IPS-15b (cell line): ENCODE measurements around the gene MEG3.
"Not testable (repeated sequence)": the region's sequence is repeated elsewhere in the genome, so short reads cannot be mapped to it uniquely, and the experiment has no call there.

ENCODE experiments used
- H3K27me3 ChIP-seq: one replicate; pipeline ENCODE4 v1.6.1; 2013; ENCODE audit warnings: low read length; ENCODE audit not compliant: control insufficient read depth, insufficient read depth
- H3K36me3 ChIP-seq: one replicate; pipeline ENCODE4 v1.6.1; 2013; ENCODE audit warnings: low read length; ENCODE audit not compliant: control insufficient read depth, insufficient read depth
- H3K4me1 ChIP-seq: one replicate; pipeline ENCODE4 v1.6.1; 2013; ENCODE audit warnings: mild to moderate bottlenecking, low read length; ENCODE audit not compliant: control insufficient read depth, insufficient read depth
- H3K4me3 ChIP-seq: one replicate; pipeline ENCODE4 v1.5.1; 2013; ENCODE audit warnings: low read depth, low read length
- H3K9ac ChIP-seq: one replicate; pipeline ENCODE4 v1.6.1; 2013; ENCODE audit warnings: low read depth, mild to moderate bottlenecking, low read length
- H3K9me3 ChIP-seq: one replicate; pipeline ENCODE4 v1.6.1; 2013; ENCODE audit warnings: mild to moderate bottlenecking, low read length; ENCODE audit not compliant: control insufficient read depth, insufficient read depth

MEG3 gene

DNA sequence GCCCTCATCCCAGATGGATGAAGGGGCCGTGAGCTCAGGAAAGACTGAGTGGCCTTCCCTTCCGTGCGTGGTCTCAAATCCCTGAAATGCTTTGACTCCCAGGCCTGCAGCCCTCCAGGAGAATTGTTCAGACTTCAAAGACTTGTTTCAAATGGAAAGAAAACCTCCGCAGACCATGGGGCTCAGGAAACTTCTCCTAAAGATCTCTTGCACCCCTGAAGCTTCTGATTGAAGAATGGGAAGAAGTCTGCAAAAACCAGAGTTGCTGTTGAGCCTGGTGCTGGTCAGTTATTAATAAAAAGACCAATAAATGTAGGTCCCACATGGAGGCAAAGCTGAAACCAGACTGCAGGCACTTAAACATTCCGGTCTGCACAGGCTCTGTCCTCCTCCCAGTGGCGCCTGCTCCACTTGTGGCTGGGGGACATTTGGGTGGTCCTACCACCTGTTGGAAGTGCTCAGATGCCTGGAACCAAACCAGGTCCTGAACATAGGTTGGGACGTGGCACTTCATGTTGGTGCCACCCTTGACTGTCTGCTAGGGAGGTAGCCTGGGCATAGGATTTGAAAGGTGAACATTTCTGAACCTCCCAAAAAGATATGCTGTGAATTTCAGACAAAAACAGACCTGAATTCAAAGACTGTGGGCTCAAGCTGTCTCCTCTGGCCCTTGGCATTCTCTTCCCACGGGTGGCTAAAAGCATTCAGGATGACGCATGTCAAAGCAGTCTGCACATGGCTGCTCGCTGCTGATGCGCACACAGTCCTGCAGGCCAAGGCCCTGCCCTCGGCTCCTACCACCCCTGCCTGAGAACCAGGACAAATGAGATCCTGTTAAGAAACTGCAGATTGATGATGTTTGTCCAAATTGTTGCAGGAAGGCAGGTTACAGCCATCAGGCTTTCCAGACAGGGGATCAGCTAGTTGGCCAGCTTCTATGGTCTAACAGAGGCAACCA, 36.2 kb upstream of the MEG3 start:
- Histone ChIP-seq H3K4me1 (no peaks in the 10 kb centered on the region), H3K27me3 (no peaks in the 10 kb centered on the region), H3K9ac (no peak overlapping the region), H3K36me3 (no peaks in the 10 kb centered on the region), H3K9me3 (no peaks in the 10 kb centered on the region), H3K4me3 (no peak overlapping the region)

DNA sequence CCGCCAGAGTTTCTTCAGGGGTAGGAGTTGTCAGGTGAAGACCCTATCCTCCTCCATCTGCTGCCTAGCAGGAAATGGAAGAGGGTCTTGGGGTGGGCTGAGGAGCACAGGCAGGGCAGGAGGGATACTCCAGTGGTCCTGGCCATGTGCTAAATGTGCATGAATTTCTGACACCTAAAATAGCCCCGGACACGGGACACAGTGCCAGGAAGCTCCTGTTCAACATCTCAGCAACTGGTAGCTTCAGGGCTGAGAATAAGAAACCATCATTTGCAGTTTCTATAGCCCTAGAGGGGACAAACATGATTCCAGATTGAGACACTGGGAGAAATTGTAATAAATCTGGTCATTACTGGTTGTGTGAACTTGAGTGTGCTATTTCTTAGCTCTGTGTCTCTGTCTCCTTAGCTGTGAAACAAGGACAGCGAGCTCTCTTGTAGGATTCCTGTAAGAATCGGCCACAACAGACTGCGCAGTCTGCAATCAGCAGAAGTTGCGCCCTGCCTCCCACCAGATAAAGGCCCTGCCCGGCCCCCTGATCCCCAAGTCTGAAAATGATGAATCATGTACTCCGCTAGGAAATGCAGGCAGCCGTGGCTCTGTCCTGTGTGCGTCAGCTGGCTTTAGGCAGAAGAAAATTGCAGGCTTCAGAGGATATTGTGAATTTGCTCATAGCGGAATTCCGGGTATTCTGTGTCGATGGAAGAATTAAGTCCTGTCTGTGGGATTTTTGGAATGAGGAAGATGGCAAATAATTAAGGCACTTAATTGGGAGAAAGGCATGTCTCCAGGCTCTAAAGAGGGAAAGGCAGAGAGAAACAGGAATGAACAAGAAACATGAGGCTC, 35.2 kb upstream of the MEG3 start:
- H3K9ac ChIP-seq: no peak overlapping the region
- no peaks in the 10 kb centered on the region for H3K36me3 ChIP-seq
- no peak overlapping the region for H3K4me3 ChIP-seq
- H3K27me3 ChIP-seq: no peaks in the 10 kb centered on the region
- no peaks in the 10 kb centered on the region for H3K9me3 ChIP-seq
- no peaks in the 10 kb centered on the region for H3K4me1 ChIP-seq

DNA sequence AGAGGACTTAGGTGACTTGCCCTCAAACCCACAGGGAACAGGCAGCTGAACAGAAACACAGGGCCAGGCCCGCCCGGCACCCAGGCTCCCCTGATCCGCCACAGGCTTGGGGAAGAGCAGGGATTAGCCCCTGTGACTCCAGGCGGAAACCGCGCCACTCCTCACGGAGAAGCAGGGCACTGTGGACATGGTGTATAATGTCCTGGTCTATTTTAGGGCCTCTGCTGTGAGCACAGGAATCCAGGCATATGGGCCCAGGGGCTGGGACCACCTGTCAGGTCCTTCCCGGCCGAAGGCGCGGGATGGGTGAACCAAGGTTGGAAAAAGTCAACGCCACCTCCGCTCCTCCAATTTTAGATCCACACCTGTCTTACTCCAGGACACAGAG, 34.6 kb upstream of the MEG3 start:
- Histone ChIP-seq H3K4me3 (no peak overlapping the region), H3K36me3 (no peaks in the 10 kb centered on the region), H3K9ac (no peak overlapping the region), H3K4me1 (no peaks in the 10 kb centered on the region), H3K9me3 (no peaks in the 10 kb centered on the region), H3K27me3 (no peaks in the 10 kb centered on the region)

DNA sequence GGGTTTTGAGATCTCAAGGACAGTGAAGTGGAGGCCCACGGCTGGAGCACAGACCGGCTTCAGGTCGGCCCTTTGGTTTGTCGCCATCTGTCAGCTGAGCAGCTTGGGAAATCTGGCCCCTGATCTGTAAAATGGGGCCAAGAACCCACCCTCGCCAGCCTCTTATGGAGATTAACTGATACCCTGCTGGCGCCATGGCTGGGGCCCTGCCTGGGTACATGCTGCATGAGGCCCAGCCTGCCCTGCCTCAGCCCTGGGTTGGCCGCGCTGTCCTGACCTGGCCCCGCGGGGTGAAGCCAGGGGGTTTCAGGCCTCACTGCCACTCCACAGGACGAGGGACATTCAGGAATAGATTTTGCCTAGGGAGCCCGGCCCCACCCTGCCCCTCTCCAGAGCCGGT, 33.9 kb upstream of the MEG3 start:
- Histone ChIP-seq H3K9me3 (no peaks in the 10 kb centered on the region), H3K27me3 (no peaks in the 10 kb centered on the region), H3K9ac (no peak overlapping the region), H3K36me3 (no peaks in the 10 kb centered on the region), H3K4me1 (no peaks in the 10 kb centered on the region), H3K4me3 (no peak overlapping the region)

DNA sequence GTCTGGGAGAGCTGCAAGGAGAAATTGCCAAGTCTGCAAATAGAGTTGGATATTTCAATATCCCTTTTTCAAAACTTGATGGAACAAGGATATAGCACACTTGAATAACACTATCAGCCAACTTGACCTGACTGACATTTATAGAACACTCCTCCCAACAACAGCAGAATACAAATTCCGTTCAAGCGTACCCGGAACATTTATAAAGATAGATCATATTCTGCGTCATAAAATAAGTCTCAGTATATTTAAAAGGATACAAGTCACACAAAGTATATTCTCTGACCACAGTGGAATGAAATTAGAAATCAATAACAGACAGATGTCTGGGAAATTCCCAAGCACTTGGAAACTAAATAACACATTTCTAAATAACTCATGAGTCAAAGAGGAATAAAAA, 29.0 kb upstream of the MEG3 start:
- H3K36me3 ChIP-seq: no peaks in the 10 kb centered on the region
- no peaks in the 10 kb centered on the region for H3K4me1 ChIP-seq
- no peak overlapping the region for H3K9ac ChIP-seq
- H3K9me3 ChIP-seq: no peaks in the 10 kb centered on the region
- H3K27me3 ChIP-seq: no peaks in the 10 kb centered on the region
- no peak overlapping the region for H3K4me3 ChIP-seq

DNA sequence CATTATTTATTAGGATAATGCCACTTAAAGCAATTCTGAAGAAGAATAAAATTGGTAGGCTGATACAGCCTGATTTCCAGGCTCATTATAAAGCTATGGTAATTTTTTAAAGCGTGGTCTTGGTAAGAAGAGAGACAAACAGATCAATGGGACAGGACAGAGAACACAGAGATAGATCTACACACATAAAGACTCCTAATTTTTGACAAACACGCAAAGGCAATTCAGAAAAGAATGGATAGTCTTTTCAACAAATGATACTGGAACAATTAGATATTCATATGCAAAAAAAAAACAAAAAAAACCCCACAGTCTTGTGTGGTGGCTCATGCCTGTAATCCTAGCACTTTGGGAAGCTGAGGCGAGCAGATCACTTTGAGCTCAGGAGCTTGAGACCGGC, 25.9 kb upstream of the MEG3 start:
- no peaks in the 10 kb centered on the region for H3K9me3 ChIP-seq
- no peaks in the 10 kb centered on the region for H3K27me3 ChIP-seq
- no peak overlapping the region for H3K9ac ChIP-seq
- no peaks in the 10 kb centered on the region for H3K36me3 ChIP-seq
- H3K4me1 ChIP-seq: peaks cover 6% of the 10 kb centered on the region
- H3K4me3 ChIP-seq: no peak overlapping the region

DNA sequence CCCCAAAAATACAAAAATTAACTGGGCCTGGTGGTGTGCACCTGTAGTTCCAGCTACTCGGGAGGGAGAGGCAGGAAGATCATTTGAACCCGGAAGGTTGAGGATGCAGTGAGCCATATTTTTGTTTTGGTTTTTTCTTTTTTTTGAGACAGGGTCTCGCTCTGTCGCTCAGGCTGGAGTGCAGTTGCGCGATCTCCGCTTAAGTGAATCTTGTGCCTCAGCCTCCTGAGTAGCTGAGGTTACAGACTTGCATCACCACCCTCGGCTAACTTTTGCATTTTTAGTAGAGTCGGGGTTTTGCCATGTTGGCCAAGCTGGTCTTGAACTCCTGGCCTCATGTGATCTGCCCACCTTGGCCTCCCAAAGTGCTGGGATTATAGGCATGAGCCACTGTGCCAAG, 24.5 kb upstream of the MEG3 start:
- H3K9me3 ChIP-seq, H3K4me1 ChIP-seq: not testable (repeated sequence)

DNA sequence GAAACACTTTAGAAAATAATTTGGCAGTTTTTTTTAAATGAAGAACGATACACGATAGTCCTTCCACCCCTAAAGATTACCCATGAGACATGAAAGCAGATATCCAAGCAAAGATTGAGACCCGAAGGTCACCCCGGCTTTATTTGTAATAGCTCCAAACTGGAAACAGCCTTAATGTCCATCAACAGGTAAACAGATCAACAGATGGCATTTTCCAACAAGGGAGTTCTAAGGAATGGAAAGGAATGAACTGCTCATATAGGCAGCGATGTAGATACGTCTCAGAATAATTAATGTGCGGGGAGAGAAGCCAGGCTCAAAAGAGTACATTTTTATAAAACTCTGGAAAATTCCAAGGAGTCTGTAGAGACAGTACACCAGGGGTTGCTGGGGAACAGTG, 23.7 kb upstream of the MEG3 start:
- Histone ChIP-seq H3K27me3 (no peaks in the 10 kb centered on the region), H3K36me3 (no peaks in the 10 kb centered on the region), H3K9me3 (no peaks in the 10 kb centered on the region), H3K9ac (no peak overlapping the region), H3K4me1 (peaks cover 6% of the 10 kb centered on the region), H3K4me3 (no peak overlapping the region)

More for the DNA sequence above, 24.5 kb upstream of the MEG3 start:
- not testable (repeated sequence) for H3K36me3 ChIP-seq, H3K9ac ChIP-seq, H3K4me3 ChIP-seq, H3K27me3 ChIP-seq

DNA sequence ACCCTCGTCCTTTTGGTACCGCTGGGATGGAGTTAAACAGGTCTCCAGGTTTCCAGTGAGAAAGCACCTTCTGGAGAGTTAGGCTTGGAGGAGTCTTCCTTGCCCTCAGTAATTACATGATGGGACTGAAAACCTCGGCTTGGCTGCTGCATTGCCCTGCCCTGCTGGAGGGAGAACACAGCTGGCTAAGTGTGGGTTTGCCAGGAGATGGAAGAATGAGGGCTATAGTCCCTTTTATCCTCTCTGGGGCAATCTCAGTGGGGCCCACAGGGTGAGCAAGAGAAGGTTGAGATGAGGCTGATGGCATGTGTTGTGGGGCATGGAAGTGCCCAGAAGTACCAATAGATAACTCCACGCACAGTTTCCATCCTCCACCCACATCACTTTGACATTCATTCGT, 23.2 kb upstream of the MEG3 start:
- Histone ChIP-seq H3K4me3 (no peak overlapping the region), H3K36me3 (no peaks in the 10 kb centered on the region), H3K9me3 (peaks cover 4% of the 10 kb centered on the region), H3K9ac (no peak overlapping the region), H3K27me3 (no peaks in the 10 kb centered on the region), H3K4me1 (peaks cover 6% of the 10 kb centered on the region)

DNA sequence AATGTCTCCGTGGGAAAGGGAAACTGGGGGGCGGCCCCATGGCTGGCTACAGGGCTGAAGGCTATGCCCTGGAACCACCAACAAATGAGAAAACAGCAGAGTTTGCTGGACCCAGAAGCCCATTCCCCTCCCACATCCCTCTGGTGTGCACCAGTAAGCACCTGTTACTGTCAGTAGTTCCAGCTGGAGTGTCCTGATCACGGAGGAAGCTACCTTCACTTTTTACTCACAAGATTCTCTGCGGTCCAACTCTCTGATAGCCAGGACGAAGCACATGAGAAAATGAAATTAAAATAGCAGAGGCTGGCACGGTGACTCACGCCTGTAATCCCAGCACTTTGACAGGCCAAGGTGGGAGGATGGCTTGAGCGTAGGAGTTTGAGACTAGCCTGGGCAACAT, 22.7 kb upstream of the MEG3 start:
- Histone ChIP-seq H3K4me1 (peaks cover 6% of the 10 kb centered on the region), H3K9ac (no peak overlapping the region), H3K9me3 (peaks cover 9% of the 10 kb centered on the region), H3K27me3 (no peaks in the 10 kb centered on the region), H3K4me3 (no peak overlapping the region), H3K36me3 (no peaks in the 10 kb centered on the region)

DNA sequence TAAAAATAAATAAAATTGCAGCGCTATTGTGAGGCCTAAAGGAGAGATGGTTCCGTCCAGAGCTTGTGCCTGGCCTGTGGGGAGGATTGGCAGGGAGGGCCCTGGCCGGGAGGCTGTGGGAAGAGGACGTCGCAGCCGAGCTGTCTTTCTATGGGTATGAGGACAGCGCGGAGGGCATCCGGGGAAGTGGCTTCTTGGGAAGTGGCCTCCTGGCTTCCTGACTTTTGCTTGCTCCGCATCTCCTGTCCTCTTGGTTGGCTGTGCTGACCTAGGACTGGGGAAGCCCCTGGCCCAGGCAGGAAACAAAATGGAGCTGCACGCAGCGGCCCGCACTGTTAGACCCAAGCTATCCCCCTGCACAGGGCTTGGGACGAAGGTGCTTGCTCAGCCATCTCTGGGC, 22.2 kb upstream of the MEG3 start:
- no peaks in the 10 kb centered on the region for H3K36me3 ChIP-seq
- no peak overlapping the region for H3K4me3 ChIP-seq
- no peak overlapping the region for H3K9ac ChIP-seq
- peaks cover 6% of the 10 kb centered on the region for H3K4me1 ChIP-seq
- H3K27me3 ChIP-seq: no peaks in the 10 kb centered on the region
- H3K9me3 ChIP-seq: peaks cover 13% of the 10 kb centered on the region

DNA sequence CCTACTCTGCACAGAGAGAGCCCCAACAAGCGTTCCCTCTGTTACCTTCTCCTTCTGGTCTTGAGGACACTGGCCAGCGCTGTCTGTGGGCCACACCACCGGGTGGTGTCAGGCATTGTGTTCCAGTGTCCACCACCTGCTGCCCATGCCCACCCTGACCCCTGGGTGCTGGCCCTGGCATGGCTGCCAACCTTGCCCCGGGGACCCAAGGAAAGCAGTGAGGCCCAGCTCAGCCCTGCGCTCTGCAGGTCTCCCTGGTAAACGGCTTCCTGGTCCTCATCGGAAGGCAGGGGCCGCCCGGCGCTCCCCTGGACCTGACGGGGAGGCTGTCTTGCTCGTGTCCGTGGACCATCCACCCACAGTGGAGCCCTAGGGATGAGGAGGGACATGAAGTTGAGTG, 21.8 kb upstream of the MEG3 start:
- no peak overlapping the region for H3K9ac ChIP-seq
- H3K9me3 ChIP-seq: peaks cover 17% of the 10 kb centered on the region
- H3K27me3 ChIP-seq: no peaks in the 10 kb centered on the region

More for the DNA sequence above, 21.8 kb upstream of the MEG3 start:
- H3K4me1 ChIP-seq: peaks cover 6% of the 10 kb centered on the region
- no peak overlapping the region for H3K4me3 ChIP-seq
- H3K36me3 ChIP-seq: no peaks in the 10 kb centered on the region
